ENCODE results near the gene PLD3. TPM values are rescaled to one million over a fixed set of nuclear protein-coding genes. Genes with fewer than 3 reads are reported as not detected.

PLD3 gene
- total and polyA plus RNA-seq, 2 donors (not counting 3 experiments of a cell fraction or from before 2014, with no cell fraction given): 166 to 479 TPM

DNA sequence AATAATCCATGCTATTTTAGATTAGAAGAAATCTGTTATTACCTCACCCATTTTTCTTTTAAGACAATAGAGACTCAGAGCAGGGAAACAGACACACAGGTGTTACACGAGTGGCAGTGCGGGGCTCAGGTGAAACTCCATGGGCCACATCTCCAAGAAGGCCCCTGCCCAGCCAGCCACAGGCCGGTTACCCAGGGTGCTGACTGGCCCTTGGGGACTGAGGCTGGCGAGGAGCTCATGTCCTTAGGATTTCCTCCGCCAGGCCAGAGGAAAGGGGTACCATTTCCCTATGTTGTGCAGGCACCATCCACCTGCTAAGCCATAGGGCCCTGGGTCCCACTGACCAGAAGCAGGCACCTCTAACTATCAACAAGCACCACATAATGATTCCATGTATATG lies 10.9 kb upstream of the PLD3 start:
- Histone ChIP-seq H3K9ac (replicated peaks; ENCODE audit: extremely low read depth, insufficient read depth, low read length) (no peak overlapping the region), H3K9me3 (replicated peaks; ENCODE audit: control insufficient read depth, insufficient read depth, low read length) (no peaks in the 10 kb centered on the region), H3K9me1 (replicated peaks; ENCODE audit: control insufficient read depth, extremely low read depth, insufficient read depth, low read length) (no peaks in the 10 kb centered on the region), H3K4me2 (ENCODE audit: insufficient read depth, low read length) (no peak overlapping the region), H3K36me3 (ENCODE audit: control insufficient read depth in 2 of 2, extremely low read depth in 1 of 2, insufficient read depth in 2 of 2, low read length in 2 of 2) (peaks cover 0 to 6% of the 10 kb centered on the region in 2 experiments), H3K79me2 (ENCODE audit: control insufficient read depth, insufficient read depth, low read length) (peaks cover 5% of the 10 kb centered on the region), H2AFZ (ENCODE audit: low read depth, low read length) (no peak overlapping the region), H3K4me3 (replicated peaks in 1 of 3; ENCODE audit: insufficient read depth in 1 of 3, low read depth in 1 of 3, low read length in 3 of 3) (no peak overlapping the region), H4K20me1 (replicated peaks; ENCODE audit: control insufficient read depth, extremely low read depth, insufficient read depth, low read length) (no peaks in the 10 kb centered on the region), H3K4me1 (ENCODE audit: control insufficient read depth, extremely low read depth, insufficient read depth, low read length) (no peaks in the 10 kb centered on the region), H3K27ac (ENCODE audit: insufficient read depth, low read depth, low read length) (no peak overlapping the region), H3K27me3 (ENCODE audit: control insufficient read depth in 2 of 2, insufficient read depth in 2 of 2, low read length in 2 of 2) (no peaks in the 10 kb centered on the region)
- ChIA-PET POLR2A (interaction anchor here (0.6 kb wide), 1 partner anchor 11 kb away, joined by 5 read pairs; the partner anchor contains the start of genes C19orf47 and PLD3), CTCF (interaction anchor here (1.0 to 1.3 kb wide), 2 partner anchors 10 to 32 kb away, joined by 3 to 7 read pairs; partner anchors contain the start of gene C19orf47)
- dilution Hi-C loops (cut with MboI; ENCODE audit: extremely low pct_ligation_motif_present, low sequenced_read_pairs) (no loop called here), intact Hi-C loops (cut with micrococcal nuclease) (loop anchor here (5.0 kb wide), 1 partner anchor 45 kb away; no protein-coding TSS in a partner anchor)
- DNase-seq (ENCODE audit: low read depth, low spot score) (no peak), FAIRE-seq (no peak)
- no TSS peak for BruUV-seq (replicated peaks)
- no peak for TF ChIP-seq FOS (IDR thresholded peaks at IDR 0.05; ENCODE audit: borderline replicate concordance, insufficient read depth, low read length)
- no peak for TF ChIP-seq CTCF (IDR thresholded peaks at IDR 0.05; ENCODE audit: extremely low read depth in 1 of 2, insufficient read depth in 1 of 2, low read depth in 1 of 2, low read length in 2 of 2)
- no peak for TF ChIP-seq JUN (IDR thresholded peaks at IDR 0.05; ENCODE audit: borderline replicate concordance, insufficient read depth, insufficient read length, low read depth)
- no peak for TF ChIP-seq EZH2 (IDR thresholded peaks at IDR 0.05; ENCODE audit: borderline replicate concordance, low read depth, low read length, severe bottlenecking)
- no peak for TF ChIP-seq MYC (IDR thresholded peaks at IDR 0.05; ENCODE audit: low read depth, low read length)
- TF ChIP-seq GATA2 (IDR thresholded peaks at IDR 0.05; ENCODE audit: insufficient read depth, insufficient read length, low read depth, low read length): no peak
- no peak for TF ChIP-seq POLR2AphosphoS5 (IDR thresholded peaks at IDR 0.05; ENCODE audit: insufficient read depth, low read depth, low read length)
- no peak for TF ChIP-seq POLR2A (IDR thresholded peaks at IDR 0.05; ENCODE audit: low read depth, low read length)
- TF ChIP-seq MAX (IDR thresholded peaks at IDR 0.05; ENCODE audit: insufficient read depth, insufficient read length): no peak

All from endothelial cell of umbilical vein (primary cell).